Testis (tissue), 3 donors: ENCODE measurements around the gene NUDT3. TPM values are rescaled to one million over a fixed set of nuclear protein-coding genes. Genes with fewer than 3 reads are reported as not detected.

Source experiments
- DNase-seq: peaks from one replicate; pipeline ENCODE4 v3.0.0-alpha.2; 2019
- H3K27ac ChIP-seq, 2 donors: fragments of 200-600 bp; sonication (generic); one replicate each; pipeline ENCODE4 v1.5.1; 2019
- H3K27me3 ChIP-seq: fragments of 200-600 bp; sonication (generic); one replicate; pipeline ENCODE4 v1.5.1; 2019
- H3K36me3 ChIP-seq: fragments of 200-600 bp; sonication (generic); one replicate; pipeline ENCODE4 v1.5.1; 2017; ENCODE audit warnings: low read depth; ENCODE audit errors: missing control alignments
- H3K4me1 ChIP-seq: fragments of 200-600 bp; sonication (generic); one replicate; pipeline ENCODE4 v1.5.1; 2019
- H3K4me3 ChIP-seq, 2 donors: fragments of 200-600 bp; sonication (generic); one replicate each; pipeline ENCODE4 v1.5.1; 2017 to 2019
- H3K9me3 ChIP-seq: fragments of 200-600 bp; sonication (generic); one replicate; pipeline ENCODE4 v1.5.1; 2017
- POLR2A ChIP-seq: fragments of 450-650 bp; IDR thresholded peaks from one replicate; pipeline ENCODE4 v1.6.1; 2017; ENCODE audit warnings: antibody characterized with exemption, mild to moderate bottlenecking, moderate library complexity
- WGBS, 2 donors: methylation state at CpG; one replicate each; pipeline ENCODE4 v1.1.5; 2018; 5-methylcytosine and 5-hydroxymethylcytosine counted together
- intact Hi-C: fragments of 100-400 bp; cut with DNase I; formaldehyde crosslinking; loops from one replicate; pipeline ENCODE4 v1.15.1; 2023; ENCODE audit warnings: low total_unique reads
- polyA plus RNA-seq: library from polyadenylated mRNA; stranded (reverse); fragments of 350-450 nt; fragmentation: Illumina TruSeq; extraction: RNeasy Lipid Tissue Mini Kit (QIAGEN cat#74804); gene quantifications from one replicate; pipeline ENCODE4 v1.2.3, GENCODE V29; 2014; ENCODE audit warnings: low read depth, low replicate concordance; ENCODE audit not compliant: insufficient read depth
- total RNA-seq, 2 donors: library from RNA; depleted of rRNA; stranded (reverse); fragments of >200 nt; gene quantifications; one replicate each; pipeline ENCODE4 v1.2.3, GENCODE V29; 2016
- TF ChIP-seq, protein P1 (sequence below), 3 experiments: fragments of 450-650 bp in 2 of 3; fragments of 200-600 bp in 1 of 3; sonication (generic) in 1 of 3; IDR thresholded peaks; one replicate each; pipeline ENCODE4 v1.5.1; 2016 to 2019; ENCODE audit warnings: antibody characterized with exemption in 3 of 3, mild to moderate bottlenecking in 2 of 3, moderate library complexity in 1 of 3

NUDT3 gene
- total and polyA plus RNA-seq, 3 donors from 2014 or later = 18.7 to 28.3 (median 24.0) TPM

DNA sequence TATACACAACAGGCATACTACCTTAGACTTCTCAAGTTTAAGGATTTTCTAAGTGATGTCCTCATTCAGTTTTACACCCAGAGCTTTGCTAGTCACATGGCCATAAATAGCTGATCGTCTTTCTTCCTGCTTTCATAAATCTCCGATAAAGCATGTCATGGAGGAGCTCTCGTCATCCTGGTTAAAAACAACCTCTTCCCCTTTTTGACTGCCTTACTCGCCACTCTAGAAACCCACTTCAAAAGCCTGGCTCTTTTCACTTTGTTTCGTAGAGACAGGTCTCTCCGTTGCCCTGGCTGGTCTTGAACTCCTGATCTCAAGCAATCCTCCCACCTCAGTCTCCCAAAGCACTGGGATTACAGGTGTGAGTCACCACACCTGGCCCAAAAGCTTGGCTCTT is 76.7 kb downstream of the NUDT3 start:
- Histone ChIP-seq H3K27me3 (no peaks in the 10 kb centered on the region), H3K9me3 (no peaks in the 10 kb centered on the region), H3K36me3 (no peaks in the 10 kb centered on the region), H3K4me1 (peaks cover 6% of the 10 kb centered on the region), H3K4me3 (no peak overlapping the region), H3K27ac (no peak overlapping the region)
- 71 to 80% methylated on average over 6 of the region's 6 CpGs for WGBS, 2 donors
- intact Hi-C loops = no loop called here
- no peak for DNase-seq
- TF ChIP-seq POLR2A = no peak
- TF ChIP-seq, protein P1, sequence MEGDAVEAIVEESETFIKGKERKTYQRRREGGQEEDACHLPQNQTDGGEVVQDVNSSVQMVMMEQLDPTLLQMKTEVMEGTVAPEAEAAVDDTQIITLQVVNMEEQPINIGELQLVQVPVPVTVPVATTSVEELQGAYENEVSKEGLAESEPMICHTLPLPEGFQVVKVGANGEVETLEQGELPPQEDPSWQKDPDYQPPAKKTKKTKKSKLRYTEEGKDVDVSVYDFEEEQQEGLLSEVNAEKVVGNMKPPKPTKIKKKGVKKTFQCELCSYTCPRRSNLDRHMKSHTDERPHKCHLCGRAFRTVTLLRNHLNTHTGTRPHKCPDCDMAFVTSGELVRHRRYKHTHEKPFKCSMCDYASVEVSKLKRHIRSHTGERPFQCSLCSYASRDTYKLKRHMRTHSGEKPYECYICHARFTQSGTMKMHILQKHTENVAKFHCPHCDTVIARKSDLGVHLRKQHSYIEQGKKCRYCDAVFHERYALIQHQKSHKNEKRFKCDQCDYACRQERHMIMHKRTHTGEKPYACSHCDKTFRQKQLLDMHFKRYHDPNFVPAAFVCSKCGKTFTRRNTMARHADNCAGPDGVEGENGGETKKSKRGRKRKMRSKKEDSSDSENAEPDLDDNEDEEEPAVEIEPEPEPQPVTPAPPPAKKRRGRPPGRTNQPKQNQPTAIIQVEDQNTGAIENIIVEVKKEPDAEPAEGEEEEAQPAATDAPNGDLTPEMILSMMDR (IDR thresholded peaks at IDR 0.05) = no peak

DNA sequence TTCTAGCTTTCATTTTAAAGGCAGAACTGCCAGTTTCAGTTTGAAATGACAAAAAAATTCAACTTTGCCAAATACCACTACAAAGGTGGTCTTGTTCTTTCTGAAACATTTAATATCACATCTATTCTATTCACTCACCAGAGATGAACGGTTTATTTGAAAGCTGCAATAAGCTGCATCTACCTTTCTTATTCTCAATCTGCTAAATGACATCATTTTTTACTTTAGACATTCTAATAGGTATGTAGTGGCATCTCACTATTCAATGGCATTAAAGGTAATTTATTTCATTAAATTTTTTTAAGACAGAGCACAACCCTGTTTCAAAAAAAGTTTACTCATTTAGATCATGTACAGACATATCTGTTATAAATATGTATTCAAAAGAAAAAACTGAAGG is 77.2 kb downstream of the NUDT3 start:
- H3K4me3 ChIP-seq = no peak overlapping the region
- H3K27me3 ChIP-seq = no peaks in the 10 kb centered on the region
- H3K4me1 ChIP-seq = peaks cover 6% of the 10 kb centered on the region
- H3K36me3 ChIP-seq = no peaks in the 10 kb centered on the region
- TF ChIP-seq, protein P1 (IDR thresholded peaks at IDR 0.05) = no peak
- TF ChIP-seq POLR2A = no peak
- H3K9me3 ChIP-seq = no peaks in the 10 kb centered on the region
- no peak for DNase-seq
- intact Hi-C loops = no loop called here
- WGBS, 2 donors = 71 to 84% methylated on average over 1 of the region's 1 CpG
- H3K27ac ChIP-seq = no peak overlapping the region

DNA sequence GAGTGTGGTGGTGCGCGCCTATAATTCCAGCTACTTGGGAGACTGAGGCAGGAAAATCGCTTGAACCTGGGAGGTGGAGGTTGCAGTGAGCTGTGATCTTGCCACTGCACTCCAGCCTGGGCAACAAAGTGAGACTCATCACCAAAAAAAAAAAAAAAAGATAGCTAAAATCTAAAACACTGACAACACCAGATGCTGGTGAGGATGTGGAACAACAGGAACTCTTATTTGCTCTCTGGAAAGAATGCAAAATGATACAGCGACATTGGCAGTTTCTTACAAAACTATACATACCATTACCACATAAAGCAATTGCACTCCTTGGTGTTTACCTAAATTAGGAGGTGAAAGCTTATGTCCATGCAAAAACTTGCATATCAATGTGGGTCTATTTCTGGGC is 80.2 kb downstream of the NUDT3 start:
- no peaks in the 10 kb centered on the region for H3K36me3 ChIP-seq
- TF ChIP-seq POLR2A = no peak
- TF ChIP-seq, protein P1 (IDR thresholded peaks at IDR 0.05) = no peak
- H3K4me3 ChIP-seq = no peak overlapping the region
- no peaks in the 10 kb centered on the region for H3K27me3 ChIP-seq
- no peak overlapping the region for H3K27ac ChIP-seq
- no peaks in the 10 kb centered on the region for H3K9me3 ChIP-seq
- no peak for DNase-seq
- WGBS, 2 donors = 72 to 77% methylated on average over 4 of the region's 4 CpGs
- intact Hi-C loops = no loop called here
- H3K4me1 ChIP-seq = no peaks in the 10 kb centered on the region

DNA sequence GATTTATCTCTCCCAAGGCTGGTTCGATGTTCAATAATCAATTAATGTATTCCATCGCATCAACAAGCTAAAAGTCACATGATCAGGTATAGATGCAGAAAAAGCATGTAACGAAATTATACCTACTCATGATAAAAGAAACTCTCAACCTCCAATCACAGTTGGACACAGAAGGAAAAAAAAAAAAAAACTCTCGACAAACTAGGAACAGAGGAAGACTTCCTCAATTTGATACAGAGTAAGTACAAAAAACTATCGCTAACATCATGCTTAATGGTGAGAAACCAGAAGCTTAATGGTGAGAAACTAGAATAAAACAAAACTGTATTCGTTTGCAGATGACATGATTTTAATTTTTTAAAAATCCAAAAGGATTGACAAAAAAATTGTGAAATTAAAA is 81.7 kb downstream of the NUDT3 start:
- H3K27me3 ChIP-seq = no peaks in the 10 kb centered on the region
- no peaks in the 10 kb centered on the region for H3K9me3 ChIP-seq
- intact Hi-C loops = no loop called here
- no peak for DNase-seq
- 75 to 86% methylated on average over 6 of the region's 6 CpGs for WGBS, 2 donors
- no peaks in the 10 kb centered on the region for H3K36me3 ChIP-seq
- TF ChIP-seq, protein P1 (IDR thresholded peaks at IDR 0.05) = no peak
- no peak for TF ChIP-seq POLR2A
- H3K4me1 ChIP-seq = peaks cover 6% of the 10 kb centered on the region
- H3K4me3 ChIP-seq = no peak overlapping the region
- H3K27ac ChIP-seq = no peak overlapping the region

DNA sequence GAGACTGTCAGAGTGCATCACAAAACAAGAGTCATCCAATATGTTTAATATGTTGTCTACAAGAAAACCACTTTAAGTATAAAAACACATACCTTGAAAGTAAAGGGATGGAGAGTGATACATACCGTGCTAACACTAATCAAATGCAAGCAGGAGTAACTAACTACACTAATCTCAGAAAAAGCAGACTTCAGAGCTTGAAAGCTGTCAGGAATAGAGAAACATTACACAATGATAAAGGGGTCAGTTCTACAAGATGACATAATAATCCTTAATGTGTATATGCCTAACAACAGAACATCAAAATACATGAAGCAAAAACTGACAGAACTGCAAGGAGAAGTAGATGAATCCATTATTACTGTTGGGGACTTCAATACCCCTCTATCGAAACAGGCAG is 84.0 kb downstream of the NUDT3 start:
- 81 to 88% methylated on average over 2 of the region's 2 CpGs for WGBS, 2 donors
- no peaks in the 10 kb centered on the region for H3K36me3 ChIP-seq
- DNase-seq = no peak
- no peak for TF ChIP-seq POLR2A
- TF ChIP-seq, protein P1 (IDR thresholded peaks at IDR 0.05) = no peak
- H3K27me3 ChIP-seq = no peaks in the 10 kb centered on the region
- peaks cover 9% of the 10 kb centered on the region for H3K4me1 ChIP-seq
- H3K9me3 ChIP-seq = no peaks in the 10 kb centered on the region
- no peak overlapping the region for H3K27ac ChIP-seq
- intact Hi-C loops = no loop called here
- no peak overlapping the region for H3K4me3 ChIP-seq
